ENCODE measurements around the gene IFTAP. TPM values are rescaled to one million over a fixed set of nuclear protein-coding genes. Genes with fewer than 3 reads are reported as not detected.

The IFTAP gene
- total and polyA plus RNA-seq, 2 of the 13 experiments (the other 11 are each of a cell fraction or from before 2014, with no cell fraction given), result 11.3 to 29.4 TPM

GRCh38 chr11:36627006-36627405, 32.7 kb downstream of the IFTAP start:
- no peaks in the 10 kb centered on the region for H3K79me2 ChIP-seq (ENCODE audit: insufficient read depth, low read length)
- no peak overlapping the region for H3K9ac ChIP-seq (ENCODE audit: insufficient read depth, low read depth, low read length)
- H3K4me1 ChIP-seq (ENCODE audit: insufficient read depth, low read length), result no peaks in the 10 kb centered on the region
- DNase-seq (ENCODE audit: low spot score), result no peak
- ChIA-PET POLR2A (no interaction called here), CTCF (ENCODE audit: low intra/inter-chr PET ratio, low total read pairs) (no interaction called here)
- in situ Hi-C loops (cut with HindIII; ENCODE audit: extremely low pct_ligation_motif_present, low pct_unique_long_range_greater_than_20kb) (no loop called here), intact Hi-C loops (cut with micrococcal nuclease; ENCODE audit: unreplicated experiment) (no loop called here)
- H3K27me3 ChIP-seq (ENCODE audit: control insufficient read depth in 1 of 2, insufficient read depth in 2 of 2, low read length in 2 of 2), result no peaks in the 10 kb centered on the region
- H2AFZ ChIP-seq (ENCODE audit: low read length), result no peak overlapping the region
- BruUV-seq (replicated peaks), result no TSS peak
- no peak for FAIRE-seq
- H3K9me3 ChIP-seq (ENCODE audit: low read length), result no peaks in the 10 kb centered on the region
- H3K27ac ChIP-seq (ENCODE audit: extremely low read length, insufficient read depth, low read length), result no peak overlapping the region
- TF ChIP-seq REST (IDR thresholded peaks at IDR 0.05; ENCODE audit: borderline replicate concordance in 1 of 2, low read depth in 1 of 2, low read length in 2 of 2), result no peak
- TF ChIP-seq, protein P1, sequence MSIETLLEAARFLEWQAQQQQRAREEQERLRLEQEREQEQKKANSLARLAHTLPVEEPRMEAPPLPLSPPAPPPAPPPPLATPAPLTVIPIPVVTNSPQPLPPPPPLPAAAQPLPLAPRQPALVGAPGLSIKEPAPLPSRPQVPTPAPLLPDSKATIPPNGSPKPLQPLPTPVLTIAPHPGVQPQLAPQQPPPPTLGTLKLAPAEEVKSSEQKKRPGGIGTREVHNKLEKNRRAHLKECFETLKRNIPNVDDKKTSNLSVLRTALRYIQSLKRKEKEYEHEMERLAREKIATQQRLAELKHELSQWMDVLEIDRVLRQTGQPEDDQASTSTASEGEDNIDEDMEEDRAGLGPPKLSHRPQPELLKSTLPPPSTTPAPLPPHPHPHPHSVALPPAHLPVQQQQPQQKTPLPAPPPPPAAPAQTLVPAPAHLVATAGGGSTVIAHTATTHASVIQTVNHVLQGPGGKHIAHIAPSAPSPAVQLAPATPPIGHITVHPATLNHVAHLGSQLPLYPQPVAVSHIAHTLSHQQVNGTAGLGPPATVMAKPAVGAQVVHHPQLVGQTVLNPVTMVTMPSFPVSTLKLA (IDR thresholded peaks at IDR 0.05), result no peak
- TF ChIP-seq, protein P2, sequence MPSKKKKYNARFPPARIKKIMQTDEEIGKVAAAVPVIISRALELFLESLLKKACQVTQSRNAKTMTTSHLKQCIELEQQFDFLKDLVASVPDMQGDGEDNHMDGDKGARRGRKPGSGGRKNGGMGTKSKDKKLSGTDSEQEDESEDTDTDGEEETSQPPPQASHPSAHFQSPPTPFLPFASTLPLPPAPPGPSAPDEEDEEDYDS (CRISPR knock-in tag; IDR thresholded peaks at IDR 0.05), result no peak
- TF ChIP-seq SOX6 (IDR thresholded peaks at IDR 0.05), result no peak
- TF ChIP-seq SOX6 (CRISPR knock-in tag; IDR thresholded peaks at IDR 0.05), result no peak
- no peak overlapping the region for H3K4me2 ChIP-seq (ENCODE audit: low read depth, low read length)
- ATAC-seq, result no peak
- no peaks in the 10 kb centered on the region for H3K36me3 ChIP-seq (replicated peaks in 1 of 2; ENCODE audit: control insufficient read depth in 1 of 2, insufficient read depth in 2 of 2, low read length in 2 of 2)
- no peak overlapping the region for H3K4me3 ChIP-seq (replicated peaks in 1 of 3; ENCODE audit: insufficient read depth in 1 of 3, low read depth in 2 of 3, low read length in 3 of 3)
- no peaks in the 10 kb centered on the region for H4K20me1 ChIP-seq (ENCODE audit: insufficient read depth, low read length)
- 14% methylated on average over 1 of the region's 1 CpG for WGBS (ENCODE audit: low lambda C conversion rate)

Measured in HepG2 (cell line).